Body of pancreas (tissue), 4 donors: Measurements from ENCODE around the gene GOSR2.

Experiments used
- CTCF ChIP-seq, 7 experiments: fragments of 450-650 bp in 4 of 7; fragments of 200-600 bp in 3 of 7; sonication (generic) in 3 of 7; IDR thresholded peaks; one replicate each; pipeline ENCODE4 v1.5.1; 2016 to 2019; ENCODE audit warnings: antibody characterized with exemption in 7 of 7
- POLR2A ChIP-seq, 3 donors: fragments of 450-650 bp; IDR thresholded peaks; one replicate each; pipeline ENCODE4 v1.6.1; 2016; ENCODE audit warnings: antibody characterized with exemption in 3 of 3, mild to moderate bottlenecking in 2 of 3

GRCh38 chr17:46984341-46984740, 61.4 kb downstream of the GOSR2 start:
- no peak for TF ChIP-seq CTCF (IDR thresholded peaks at IDR 0.05)
- no peak for TF ChIP-seq POLR2A (IDR thresholded peaks at IDR 0.05)
